ENCODE measurements around the gene PRELID3B.
A peak's percentile ranks its signal among the peaks of the same experiment; 100 is the strongest.
"Not testable (repeated sequence)": the region's sequence is repeated elsewhere in the genome, so short reads cannot be mapped to it uniquely, and the experiment has no call there.

The PRELID3B gene

GRCh38 chr20:59050437-59050836 lies 7.9 kb upstream of the PRELID3B start:
- DNase-seq (ENCODE audit: low read depth in 2 of 3, low spot score in 2 of 3): no peak

- DNase-seq (ENCODE audit: low read depth in 2 of 3, low spot score in 2 of 3): no peak
Measured at GRCh38 chr20:59048681-59049030, 6.1 kb upstream of the PRELID3B start.

- DNase-seq (ENCODE audit: low read depth in 2 of 3, low spot score in 2 of 3): no peak
Measured at GRCh38 chr20:59047938-59048680, 5.5 kb upstream of the PRELID3B start.

GRCh38 chr20:59046862-59047261 lies 4.3 kb upstream of the PRELID3B start:
- no peak for DNase-seq (ENCODE audit: low read depth in 2 of 3, low spot score in 2 of 3)

- DNase-seq (ENCODE audit: low read depth in 2 of 3, low spot score in 2 of 3): no peak
Measured at GRCh38 chr20:59044796-59045195, 2.2 kb upstream of the PRELID3B start.

GRCh38 chr20:59044295-59044694 lies 1.7 kb upstream of the PRELID3B start:
- no peak for DNase-seq (ENCODE audit: low read depth in 2 of 3, low spot score in 2 of 3)

GRCh38 chr20:59043698-59044097 lies 1.1 kb upstream of the PRELID3B start:
- no peak for DNase-seq (ENCODE audit: low read depth in 2 of 3, low spot score in 2 of 3)

GRCh38 chr20:59042796-59043631 lies 428 bp upstream of the PRELID3B start:
- peak; percentile 86 to 94 (median 88) for DNase-seq (ENCODE audit: low read depth in 2 of 3, low spot score in 2 of 3)

GRCh38 chr20:59041487-59041886 lies 1.1 kb downstream of the PRELID3B start:
- not testable (repeated sequence) for DNase-seq (ENCODE audit: low read depth in 2 of 3, low spot score in 2 of 3)

GRCh38 chr20:59040667-59041066 lies 1.9 kb downstream of the PRELID3B start:
- no peak for DNase-seq (ENCODE audit: low read depth in 2 of 3, low spot score in 2 of 3)

GRCh38 chr20:59039233-59039632 lies 3.4 kb downstream of the PRELID3B start:
- no peak for DNase-seq (ENCODE audit: low read depth in 2 of 3, low spot score in 2 of 3)

GRCh38 chr20:59037386-59037785 lies 5.2 kb downstream of the PRELID3B start:
- no peak for DNase-seq (ENCODE audit: low read depth in 2 of 3, low spot score in 2 of 3)

GRCh38 chr20:59035381-59035780 lies 7.2 kb downstream of the PRELID3B start:
- no peak for DNase-seq (ENCODE audit: low read depth in 2 of 3, low spot score in 2 of 3)

- DNase-seq (ENCODE audit: low read depth in 2 of 3, low spot score in 2 of 3): no peak
Measured at GRCh38 chr20:59033616-59034165, 8.9 kb downstream of the PRELID3B start.

GRCh38 chr20:59033093-59033492 lies 9.5 kb downstream of the PRELID3B start:
- no peak for DNase-seq (ENCODE audit: low read depth in 2 of 3, low spot score in 2 of 3)

GRCh38 chr20:59032713-59033059 lies 9.9 kb downstream of the PRELID3B start:
- DNase-seq (ENCODE audit: low read depth in 2 of 3, low spot score in 2 of 3): no peak

GRCh38 chr20:59032023-59032712 lies 10.4 kb downstream of the PRELID3B start, which contains the start of gene ATP5F1E:
Gene ATP5F1E, minus strand, starts transcription at chr20:59032335. Its CDS starts 84 bp downstream, at chr20:59032251.
- peak; percentile 89 to 98 (median 92) for DNase-seq (ENCODE audit: low read depth in 2 of 3, low spot score in 2 of 3)

GRCh38 chr20:59031564-59032022 lies 11.0 kb downstream of the PRELID3B start:
- DNase-seq (ENCODE audit: low read depth in 2 of 3, low spot score in 2 of 3): no peak

- no peak for DNase-seq (ENCODE audit: low read depth in 2 of 3, low spot score in 2 of 3)
Measured at GRCh38 chr20:59030911-59031563, 11.5 kb downstream of the PRELID3B start.

- no peak for DNase-seq (ENCODE audit: low read depth in 2 of 3, low spot score in 2 of 3)
Measured at GRCh38 chr20:59028812-59029211, 13.8 kb downstream of the PRELID3B start.
